Spinal cord (tissue), 10 donors: ENCODE measurements around the gene ADARB1. TPM values are rescaled to one million over a fixed set of nuclear protein-coding genes. Genes with fewer than 3 reads are reported as not detected.

Source experiments
- DNase-seq, 6 donors: peaks; one replicate each; pipeline versions ENCODE4 v3.0.0 to v3.0.0-alpha.2; 2013 to 2015; ENCODE audit warnings: low spot score in 6 of 6, low read depth in 4 of 6
- H3K27ac ChIP-seq: one replicate; pipeline ENCODE4 v1.5.1; 2013; ENCODE audit warnings: low read depth, low read length, control low read depth
- H3K27me3 ChIP-seq: one replicate; pipeline ENCODE4 v1.6.1; 2013; ENCODE audit warnings: low read length; ENCODE audit not compliant: control insufficient read depth, insufficient read depth
- H3K36me3 ChIP-seq: one replicate; pipeline ENCODE4 v1.6.1; 2013; ENCODE audit warnings: low read length; ENCODE audit not compliant: control insufficient read depth, insufficient read depth
- H3K4me1 ChIP-seq: one replicate; pipeline ENCODE4 v1.6.1; 2013; ENCODE audit warnings: low read length; ENCODE audit not compliant: control insufficient read depth, insufficient read depth
- H3K4me3 ChIP-seq: one replicate; pipeline ENCODE4 v1.5.1; 2013; ENCODE audit warnings: low read depth, low read length, control low read depth
- H3K9me3 ChIP-seq: one replicate; pipeline ENCODE4 v1.6.1; 2013; ENCODE audit warnings: low read length; ENCODE audit not compliant: control insufficient read depth, insufficient read depth
- WGBS: methylation state at CpG from one replicate; pipeline ENCODE4 v1.1.5; 2013; ENCODE audit warnings: missing lambda C conversion rate; ENCODE audit not compliant: insufficient coverage; 5-methylcytosine and 5-hydroxymethylcytosine counted together
- polyA plus RNA-seq, 2 donors: library from polyadenylated mRNA; unstranded; fragments of 120-200 nt; gene quantifications; one replicate each; pipeline ENCODE4 v1.2.1, GENCODE V29; 2013; ENCODE audit not compliant: insufficient read length in 2 of 2
- total RNA-seq, 2 donors: library from RNA; depleted of rRNA in 1 of 2; stranded (reverse); fragments of 120-200 nt in 1 of 2; fragments of >200 nt in 1 of 2; gene quantifications; one replicate each; pipeline versions ENCODE4 v1.2.3 to v1.2.4, GENCODE V29; 2013 to 2014
- donor health status: healthy.

The ADARB1 gene
- total and polyA plus RNA-seq, 4 donors: 18.2 to 39.4 (median 28.8) TPM

DNA sequence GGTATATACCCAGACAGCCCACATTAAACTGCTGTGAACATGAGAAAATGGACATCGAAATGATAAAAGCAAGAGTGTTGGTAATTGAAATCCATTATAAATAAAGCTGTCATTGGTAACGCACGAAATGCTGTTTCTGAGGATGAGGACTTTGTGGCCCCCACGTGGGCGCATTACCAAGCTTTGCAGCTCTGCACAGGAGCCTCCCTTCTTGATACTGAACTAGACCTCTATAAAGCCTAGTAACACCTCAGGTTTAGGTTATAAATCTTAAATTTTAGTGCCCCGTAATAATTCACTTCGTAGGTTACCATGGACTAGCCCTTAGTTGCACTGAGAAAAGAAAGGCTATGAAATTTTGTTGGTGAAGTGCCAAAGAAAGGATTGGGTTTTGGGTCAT lies 45.4 kb downstream of the ADARB1 start:
- WGBS: 86% methylated on average over 2 of the region's 7 CpGs
- Histone ChIP-seq H3K4me1 (peaks cover 3% of the 10 kb centered on the region), H3K27me3 (no peaks in the 10 kb centered on the region), H3K36me3 (no peaks in the 10 kb centered on the region), H3K4me3 (no peak overlapping the region), H3K27ac (no peak overlapping the region), H3K9me3 (no peaks in the 10 kb centered on the region)
- DNase-seq: no peak

DNA sequence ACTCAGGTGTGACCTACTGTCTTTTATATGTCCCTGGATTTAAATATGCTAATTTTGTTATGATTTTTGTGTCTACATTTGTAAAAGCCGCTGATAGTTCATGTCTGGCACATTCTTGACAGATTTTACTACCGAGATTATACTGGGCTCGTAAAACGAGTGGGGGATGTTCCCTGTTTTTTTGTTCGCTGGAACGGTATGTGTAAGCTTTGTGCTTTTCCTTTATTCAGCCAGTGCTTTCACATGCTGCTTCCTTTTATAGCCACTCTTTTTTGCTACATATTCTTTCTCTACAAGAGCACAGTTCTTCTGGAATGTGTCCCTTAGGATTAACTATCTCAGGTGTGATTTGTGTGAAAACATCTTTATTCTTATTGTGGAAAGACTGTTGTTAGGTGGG lies 46.6 kb downstream of the ADARB1 start:
- no peak overlapping the region for H3K4me3 ChIP-seq
- H3K36me3 ChIP-seq: no peaks in the 10 kb centered on the region
- peak in 2 of 6 donors; percentile 18 to 60 for DNase-seq
- 25% methylated on average over 2 of the region's 6 CpGs for WGBS
- H3K27ac ChIP-seq: no peak overlapping the region
- no peaks in the 10 kb centered on the region for H3K9me3 ChIP-seq
- peaks cover 7% of the 10 kb centered on the region for H3K4me1 ChIP-seq
- no peaks in the 10 kb centered on the region for H3K27me3 ChIP-seq

DNA sequence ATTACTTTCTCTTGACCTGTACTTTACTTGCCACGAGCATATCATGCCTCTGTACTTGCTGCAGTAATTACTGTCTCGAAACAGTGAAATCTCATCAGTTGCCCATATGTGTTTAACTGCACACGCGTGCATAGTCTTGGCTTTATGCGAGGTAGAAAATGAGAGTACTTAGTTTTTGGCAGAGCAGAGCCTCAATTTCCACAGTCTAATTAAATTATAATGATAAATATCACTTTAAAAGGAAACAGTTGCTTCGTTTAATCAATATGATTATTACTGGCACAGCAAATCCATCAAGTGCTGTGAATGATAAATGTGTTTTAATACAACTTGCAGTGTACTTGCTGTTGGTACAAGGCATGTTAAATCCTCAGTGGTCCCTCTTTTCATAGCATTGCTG lies 47.6 kb downstream of the ADARB1 start:
- Histone ChIP-seq H3K4me1 (peaks cover 10% of the 10 kb centered on the region), H3K36me3 (peaks cover 2% of the 10 kb centered on the region), H3K27ac (no peak overlapping the region), H3K27me3 (no peaks in the 10 kb centered on the region), H3K9me3 (no peaks in the 10 kb centered on the region), H3K4me3 (no peak overlapping the region)
- peak in 1 of 6 donors; percentile 84 for DNase-seq
- 17% methylated on average over 1 of the region's 6 CpGs for WGBS

DNA sequence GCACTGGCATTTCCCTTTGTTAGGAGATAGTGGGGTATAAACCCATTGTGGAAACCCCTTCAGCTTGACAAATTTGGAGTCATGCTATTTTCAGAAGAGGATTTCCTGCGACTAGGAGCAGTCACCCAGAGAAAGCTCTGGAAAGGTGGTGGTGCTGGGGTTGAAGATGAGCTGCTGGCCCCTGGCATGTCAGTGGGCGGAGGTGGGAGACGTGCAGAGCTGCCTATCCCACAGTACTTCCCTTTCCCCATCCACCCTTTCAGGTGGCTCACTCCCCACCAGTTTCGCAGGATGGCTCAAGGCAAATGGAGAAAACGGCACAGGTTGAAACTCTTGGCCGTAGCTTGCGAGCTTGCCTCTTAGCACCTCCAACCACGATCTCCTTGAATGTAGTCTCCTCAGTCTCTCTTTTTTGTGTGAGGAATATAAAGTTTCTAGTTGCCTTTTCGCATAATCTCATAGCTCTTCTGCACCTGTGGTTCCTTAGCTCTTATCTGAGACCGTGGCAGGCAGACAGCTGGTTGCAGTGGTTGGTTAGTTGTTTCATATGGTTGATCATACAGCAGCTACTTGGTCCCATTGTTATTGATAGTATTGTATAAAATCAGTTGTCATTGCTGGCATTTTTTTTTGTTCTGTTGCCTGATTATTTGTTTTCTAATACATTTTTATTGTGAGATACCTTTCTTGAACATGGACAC lies 48.2 kb downstream of the ADARB1 start:
- H3K4me3 ChIP-seq: no peak overlapping the region
- H3K4me1 ChIP-seq: peaks cover 11% of the 10 kb centered on the region
- peaks cover 3% of the 10 kb centered on the region for H3K36me3 ChIP-seq
- H3K27me3 ChIP-seq: no peaks in the 10 kb centered on the region
- no peak for DNase-seq
- H3K9me3 ChIP-seq: no peaks in the 10 kb centered on the region
- H3K27ac ChIP-seq: no peak overlapping the region
- WGBS: 80% methylated on average over 8 of the region's 10 CpGs

DNA sequence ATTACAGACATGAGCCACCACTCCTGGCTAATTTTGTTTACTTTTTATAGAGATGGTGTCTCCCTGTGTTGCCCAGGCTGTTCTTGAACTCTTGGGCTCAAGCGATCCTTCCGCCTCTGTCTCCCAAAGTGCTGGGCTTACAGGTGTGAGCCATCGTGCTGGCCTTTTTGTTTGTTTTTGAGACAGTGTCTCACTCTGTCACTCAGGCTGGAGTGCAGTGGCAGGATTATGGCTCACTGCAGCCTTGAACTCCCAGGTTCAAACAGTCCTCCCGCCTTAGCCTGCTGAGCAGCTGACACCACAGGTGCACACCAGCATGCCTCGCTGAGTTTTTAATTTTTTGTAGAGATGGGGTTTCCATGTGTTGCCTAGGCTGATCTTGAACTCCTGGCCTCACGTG lies 49.1 kb downstream of the ADARB1 start:
- Histone ChIP-seq H3K9me3 (no peaks in the 10 kb centered on the region), H3K4me1 (peaks cover 11% of the 10 kb centered on the region), H3K27me3 (no peaks in the 10 kb centered on the region), H3K27ac (no peak overlapping the region), H3K36me3 (peaks cover 3% of the 10 kb centered on the region), H3K4me3 (no peak overlapping the region)
- WGBS: 94% methylated on average over 4 of the region's 6 CpGs
- no peak for DNase-seq

DNA sequence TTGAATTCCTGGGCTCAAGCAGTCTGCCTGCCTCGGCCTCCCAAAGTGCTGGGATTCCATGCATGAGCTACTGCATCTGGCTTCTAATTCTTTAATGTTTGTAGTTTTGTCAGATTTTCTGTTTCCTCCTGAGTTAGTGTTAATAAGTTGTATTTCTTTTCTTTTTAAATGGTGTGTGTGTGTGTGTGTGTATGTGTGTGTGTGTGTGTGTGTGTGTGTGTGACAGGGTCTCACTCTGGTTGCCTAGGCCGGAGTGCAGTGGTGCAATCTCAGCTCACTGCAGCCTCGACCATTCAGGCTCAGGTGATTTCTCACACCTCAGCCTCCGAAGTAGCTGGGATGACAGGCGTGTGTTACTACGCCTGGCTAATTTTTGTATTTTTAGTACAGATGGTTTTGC lies 50.2 kb downstream of the ADARB1 start:
- H3K4me1 ChIP-seq: peaks cover 15% of the 10 kb centered on the region
- no peaks in the 10 kb centered on the region for H3K9me3 ChIP-seq
- H3K4me3 ChIP-seq: no peak overlapping the region
- peaks cover 7% of the 10 kb centered on the region for H3K36me3 ChIP-seq
- WGBS: 91% methylated on average over 1 of the region's 6 CpGs
- H3K27me3 ChIP-seq: no peaks in the 10 kb centered on the region
- DNase-seq: no peak
- no peak overlapping the region for H3K27ac ChIP-seq

DNA sequence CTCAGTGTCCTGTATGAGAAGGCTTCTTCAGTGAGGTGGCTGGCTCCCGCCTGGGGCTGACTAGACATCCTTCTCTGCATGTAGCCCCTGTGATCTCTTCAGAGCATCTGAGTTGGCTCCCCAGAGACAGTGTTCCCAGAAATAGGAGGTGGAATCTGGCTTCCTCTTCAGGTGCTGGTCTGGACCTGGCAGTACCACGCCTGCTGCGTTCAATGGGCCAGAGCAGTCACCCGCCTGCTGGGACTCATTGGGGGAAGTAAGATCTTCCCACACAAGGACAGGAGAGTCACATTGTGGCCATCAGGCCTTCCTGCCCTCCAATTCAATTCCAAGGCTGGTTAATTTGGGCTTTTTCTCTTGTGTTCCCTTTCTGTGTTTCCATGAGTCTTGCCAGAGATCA lies 51.0 kb downstream of the ADARB1 start:
- no peaks in the 10 kb centered on the region for H3K27me3 ChIP-seq
- H3K4me1 ChIP-seq: peaks cover 15% of the 10 kb centered on the region
- H3K36me3 ChIP-seq: peaks cover 7% of the 10 kb centered on the region
- H3K27ac ChIP-seq: no peak overlapping the region
- H3K9me3 ChIP-seq: no peaks in the 10 kb centered on the region
- H3K4me3 ChIP-seq: no peak overlapping the region
- WGBS: 89% methylated on average over 4 of the region's 4 CpGs
- DNase-seq: no peak

DNA sequence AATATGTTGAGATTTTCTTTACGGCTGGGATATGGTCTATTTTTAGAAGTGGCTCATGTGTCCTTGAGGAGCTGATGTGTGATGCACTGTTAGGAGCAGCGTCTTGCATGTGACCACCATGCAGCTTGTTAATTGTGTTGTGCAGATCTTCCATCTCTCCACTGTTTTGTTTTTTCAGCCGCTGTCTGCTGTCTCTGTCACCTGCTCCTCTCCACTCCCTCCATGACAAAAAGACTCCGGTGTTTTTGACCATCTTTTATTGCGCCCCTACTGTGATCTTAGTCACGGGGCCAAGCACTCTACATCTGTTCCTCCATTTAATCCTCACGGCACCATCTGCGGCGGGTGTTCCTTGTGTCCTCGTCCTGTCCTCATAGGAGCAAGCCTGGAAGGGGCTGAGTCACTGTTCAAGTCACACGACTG lies 51.8 kb downstream of the ADARB1 start:
- no peak overlapping the region for H3K27ac ChIP-seq
- no peak overlapping the region for H3K4me3 ChIP-seq
- WGBS: 49% methylated on average over 8 of the region's 11 CpGs

DNA sequence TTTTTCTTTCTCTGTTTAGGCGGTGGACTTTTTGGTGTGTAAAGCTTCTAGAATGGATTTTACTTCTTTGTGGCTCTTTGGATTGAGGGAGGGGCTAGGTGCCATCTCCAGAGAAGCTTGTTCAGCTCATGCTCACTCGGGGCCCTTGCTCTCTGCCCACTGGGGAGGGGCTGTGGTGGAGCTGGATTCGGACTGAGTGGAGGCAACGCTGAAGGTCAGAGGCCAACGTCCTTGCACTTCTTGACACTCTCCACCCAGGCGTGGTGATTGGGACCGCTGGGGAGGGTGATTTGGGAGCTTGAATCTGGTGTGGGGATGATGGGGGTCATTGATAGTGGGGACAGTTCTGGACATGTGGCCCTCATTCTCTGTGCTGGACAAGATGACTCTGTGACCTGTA lies 52.6 kb downstream of the ADARB1 start:
- 85% methylated on average over 6 of the region's 7 CpGs for WGBS
- DNase-seq: no peak
- peaks cover 18% of the 10 kb centered on the region for H3K4me1 ChIP-seq

More for the DNA sequence above, 51.8 kb downstream of the ADARB1 start:
- H3K4me1 ChIP-seq: peaks cover 15% of the 10 kb centered on the region
- no peaks in the 10 kb centered on the region for H3K9me3 ChIP-seq
- H3K36me3 ChIP-seq: peaks cover 7% of the 10 kb centered on the region
- H3K27me3 ChIP-seq: no peaks in the 10 kb centered on the region
- peak in 2 of 6 donors; percentile 26 to 59 for DNase-seq

DNA sequence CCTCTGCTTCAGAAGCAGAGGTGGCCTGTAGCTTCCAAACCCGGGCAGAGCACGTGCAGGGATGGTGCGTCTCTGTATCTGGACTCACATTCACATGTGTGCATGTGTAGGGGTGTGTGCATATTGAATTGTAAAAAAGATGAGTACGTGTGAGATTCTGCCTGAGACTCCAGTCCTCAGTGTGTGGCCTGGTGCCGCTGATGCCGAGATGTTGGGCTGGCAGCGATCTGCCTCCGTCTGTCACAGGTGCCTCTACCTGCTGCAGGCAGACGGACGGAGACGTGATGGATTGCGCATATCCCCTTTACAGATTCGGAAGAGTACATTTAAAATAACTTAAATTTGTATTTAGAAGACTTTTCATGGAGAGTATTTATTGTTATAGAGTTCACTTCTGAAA lies 53.6 kb downstream of the ADARB1 start:
- 95% methylated on average over 8 of the region's 13 CpGs for WGBS
- no peak for DNase-seq
- Histone ChIP-seq H3K27me3 (no peaks in the 10 kb centered on the region), H3K4me3 (no peak overlapping the region), H3K4me1 (peaks cover 21% of the 10 kb centered on the region), H3K9me3 (no peaks in the 10 kb centered on the region), H3K27ac (no peak overlapping the region), H3K36me3 (peaks cover 7% of the 10 kb centered on the region)

More for the DNA sequence above, 52.6 kb downstream of the ADARB1 start:
- H3K27ac ChIP-seq: no peak overlapping the region
- no peak overlapping the region for H3K4me3 ChIP-seq
- no peaks in the 10 kb centered on the region for H3K9me3 ChIP-seq
- no peaks in the 10 kb centered on the region for H3K27me3 ChIP-seq
- H3K36me3 ChIP-seq: peaks cover 7% of the 10 kb centered on the region
